Dermis microvascular lymphatic vessel endothelial cell (primary cell): Measurements from ENCODE around the gene CYBB. TPM values are rescaled to one million over a fixed set of nuclear protein-coding genes. Genes with fewer than 3 reads are reported as not detected.

Experiments used
- DNase-seq, 2 donors: peaks; one replicate each; pipeline versions ENCODE4 v3.0.0 to v3.0.0-alpha.2; 2010; ENCODE audit warnings: low read depth in 2 of 2
- total RNA-seq: library from RNA; depleted of rRNA; stranded (reverse); fragments of >200 nt; gene quantifications from 2 replicates; pipeline ENCODE4 v1.2.1, GENCODE V29; 2014

Gene CYBB
- total RNA-seq, 1 donor from 2014 or later, result not detected

GRCh38 chrX:37834937-37835336 lies 55.1 kb downstream of the CYBB start:
- no peak for DNase-seq

- DNase-seq, result no peak
These were observed 61.1 kb downstream of the CYBB start for GRCh38 chrX:37840931-37841330.

GRCh38 chrX:37844622-37845021 lies 64.8 kb downstream of the CYBB start:
- no peak for DNase-seq

DNA sequence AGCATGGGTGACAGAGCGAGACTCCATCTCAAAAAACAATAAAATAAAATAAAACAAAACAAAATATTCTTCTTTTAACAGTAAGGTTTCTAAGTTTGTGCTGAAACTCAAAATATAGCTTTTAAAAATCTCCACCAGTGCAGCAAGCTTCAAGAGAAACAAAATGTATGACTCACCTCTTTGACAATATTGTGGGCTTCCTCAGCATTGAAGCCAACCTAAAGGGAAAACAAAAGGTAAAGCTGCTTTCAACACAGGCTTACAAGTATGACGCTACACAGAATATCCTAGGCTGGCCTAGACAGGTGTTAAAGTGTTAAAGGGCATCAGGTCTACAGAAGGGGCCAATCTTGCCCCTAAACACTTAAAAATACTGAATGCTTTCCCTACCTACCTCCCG lies 66.3 kb downstream of the CYBB start:
- peak in 1 of 2 donors; percentile 21 for DNase-seq

DNA sequence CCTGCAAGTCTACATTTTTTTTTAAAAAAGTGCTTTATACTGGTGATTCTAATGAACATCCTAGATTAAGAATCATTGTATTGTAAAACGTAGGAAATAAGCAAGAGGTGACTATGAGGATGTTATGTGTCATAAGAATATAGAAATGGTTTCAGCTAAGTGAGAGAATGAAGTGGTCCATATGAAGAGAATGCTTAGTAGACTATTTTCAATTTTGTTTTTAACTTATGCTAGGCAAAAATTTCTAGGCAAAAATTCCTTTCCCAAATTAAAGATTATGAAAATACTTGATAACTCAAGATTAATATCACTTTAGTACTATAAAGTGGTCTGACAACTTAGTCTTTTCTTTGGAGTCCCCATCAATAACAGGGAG lies 66.7 kb downstream of the CYBB start:
- DNase-seq, result no peak

GRCh38 chrX:37846934-37847732 lies 67.3 kb downstream of the CYBB start, which contains the start of gene DYNLT3:
Gene DYNLT3, minus strand, starts transcription at chrX:37847571. Its CDS starts 61 bp downstream, at chrX:37847510.
- DNase-seq, result peak; percentile 62 to 77

GRCh38 chrX:37847733-37848197 lies 67.9 kb downstream of the CYBB start:
- no peak for DNase-seq

DNA sequence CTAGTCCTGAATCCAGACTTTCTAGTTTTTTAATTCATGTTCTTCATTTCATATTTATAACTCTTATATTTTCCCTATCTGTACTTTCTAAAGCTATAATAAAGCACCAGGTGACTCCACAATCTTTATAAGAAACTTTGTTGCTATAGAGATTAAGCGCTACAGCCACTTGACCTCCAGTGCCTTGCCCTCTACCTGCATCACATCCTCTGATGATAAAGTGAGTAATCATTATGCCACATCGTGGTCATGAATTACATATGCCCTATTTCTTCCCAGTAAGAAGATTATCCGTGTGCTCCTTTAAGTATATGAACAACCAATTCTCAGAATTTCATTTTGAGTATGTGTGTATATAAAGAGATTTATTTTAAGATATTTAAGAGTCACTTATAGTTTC lies 74.3 kb downstream of the CYBB start:
- no peak for DNase-seq

GRCh38 chrX:37854748-37855147 lies 74.9 kb downstream of the CYBB start:
- DNase-seq, result no peak

DNA sequence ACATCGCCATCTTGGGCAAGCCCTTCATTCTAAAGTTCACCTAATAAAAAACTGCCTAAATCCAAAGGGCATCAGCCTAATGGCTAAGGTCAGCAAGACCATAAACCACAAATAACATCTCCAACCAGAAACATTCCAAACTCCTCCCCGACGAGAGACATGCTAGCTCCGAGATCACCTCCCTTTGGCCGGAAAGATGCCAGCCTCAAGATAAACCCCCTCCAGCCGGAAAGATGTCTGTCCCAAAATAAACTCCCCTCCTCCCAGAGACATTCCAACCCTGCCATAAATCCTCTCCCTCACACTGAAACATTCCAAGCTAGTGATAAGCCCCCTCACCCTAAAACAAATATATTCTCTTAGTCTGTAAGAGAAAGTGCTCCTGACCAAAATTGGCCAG lies 80.9 kb downstream of the CYBB start:
- DNase-seq, result no peak

- DNase-seq, result no peak
These were observed 83.0 kb downstream of the CYBB start for GRCh38 chrX:37862851-37863250.

Other genes with a start within 250 kb of the CYBB start
- 0.13 and 0.25 TPM in 2 replicates for gene LANCL3, start 208.4 kb upstream of the CYBB start, total RNA-seq
- under 0.01 TPM in 2 replicates for gene XK, start 94.3 kb upstream of the CYBB start, total RNA-seq
- 24.4 and 25.2 TPM in 2 replicates for gene DYNLT3, start 67.5 kb downstream of the CYBB start, total RNA-seq
- not detected in 2 replicates for gene SYTL5, start 226.5 kb downstream of the CYBB start, total RNA-seq